HepG2 (cell line): ENCODE measurements around the gene BCL2A1. TPM values are rescaled to one million over a fixed set of nuclear protein-coding genes. Genes with fewer than 3 reads are reported as not detected.

ENCODE experiments used
- EEA1 ChIP-seq: sonication (generic); formaldehyde crosslinking; IDR thresholded peaks from 2 replicates; pipeline ENCODE4 v1.5.1; 2020; ENCODE audit warnings: mild to moderate bottlenecking, missing genetic modification reagents, borderline replicate concordance
- GABPB1 ChIP-seq: IDR thresholded peaks from 2 replicates; pipeline ENCODE4 v1.6.1; 2016; ENCODE audit warnings: mild to moderate bottlenecking, missing genetic modification reagents, moderate library complexity, missing compliant biosample characterization
- GZF1 ChIP-seq: sonication (generic); formaldehyde crosslinking; IDR thresholded peaks from 2 replicates; pipeline ENCODE4 v1.5.1; 2020; ENCODE audit warnings: mild to moderate bottlenecking, missing genetic modification reagents
- KLF15 ChIP-seq: sonication (generic); formaldehyde crosslinking; IDR thresholded peaks from 2 replicates; pipeline ENCODE4 v1.8.1; 2023; ENCODE audit warnings: borderline replicate concordance, mild to moderate bottlenecking, inconsistent platforms, missing genetic modification reagents, mixed read lengths
- KMT2A ChIP-seq: sonication (generic); formaldehyde crosslinking; IDR thresholded peaks from 2 replicates; pipeline ENCODE4 v1.4.0; 2020; ENCODE audit warnings: missing genetic modification reagents
- MAFK ChIP-seq, 2 experiments: IDR thresholded peaks in 1 of 2; conservative IDR thresholded peaks in 1 of 2; 2 replicates each; pipeline ENCODE4 v1.6.1; 2011; ENCODE audit warnings: improper control_type of control experiment in 2 of 2, low read length in 2 of 2
- MNT ChIP-seq: fragments of 450-650 bp; IDR thresholded peaks from 2 replicates; pipeline ENCODE4 v1.6.1; 2016
- NFE2L2 ChIP-seq: fragments of 150-350 bp; IDR thresholded peaks from 2 replicates; pipeline ENCODE4 v1.6.1; 2014; ENCODE audit warnings: low read length
- RFXAP ChIP-seq: sonication (generic); formaldehyde crosslinking; IDR thresholded peaks from 2 replicates; pipeline ENCODE4 v1.4.0; 2020; ENCODE audit warnings: missing genetic modification reagents, borderline replicate concordance
- SMAD1 ChIP-seq: sonication (generic); formaldehyde crosslinking; IDR thresholded peaks from 2 replicates; pipeline ENCODE4 v1.4.0; 2020; ENCODE audit warnings: missing genetic modification reagents, low read depth, mild to moderate bottlenecking, borderline replicate concordance
- SNAPC5 ChIP-seq: sonication (generic); formaldehyde crosslinking; IDR thresholded peaks from 2 replicates; pipeline ENCODE4 v1.8.1; 2023; ENCODE audit warnings: mild to moderate bottlenecking, missing genetic modification reagents, borderline replicate concordance
- SRY ChIP-seq: sonication (generic); formaldehyde crosslinking; IDR thresholded peaks from 2 replicates; pipeline ENCODE4 v1.8.0; 2022; ENCODE audit warnings: mild to moderate bottlenecking, missing genetic modification reagents
- THAP7 ChIP-seq: sonication (generic); formaldehyde crosslinking; IDR thresholded peaks from 2 replicates; pipeline ENCODE4 v1.8.1; 2023; ENCODE audit warnings: mild to moderate bottlenecking, missing genetic modification reagents
- THAP9 ChIP-seq: sonication (generic); formaldehyde crosslinking; IDR thresholded peaks from 2 replicates; pipeline ENCODE4; 2020; ENCODE audit warnings: missing genetic modification reagents, mild to moderate bottlenecking, borderline replicate concordance
- ZBTB1 ChIP-seq: sonication (generic); formaldehyde crosslinking; IDR thresholded peaks from 2 replicates; pipeline ENCODE4 v1.4.0; 2020; ENCODE audit warnings: missing genetic modification reagents, borderline replicate concordance
- ZC3H4 ChIP-seq: sonication (generic); formaldehyde crosslinking; IDR thresholded peaks from 2 replicates; pipeline ENCODE4 v1.4.0; 2020; ENCODE audit warnings: missing genetic modification reagents, borderline replicate concordance
- ZNF329 ChIP-seq: sonication (generic); formaldehyde crosslinking; IDR thresholded peaks from 2 replicates; pipeline ENCODE4 v1.9.0; 2021; ENCODE audit warnings: low read depth, mild to moderate bottlenecking, missing genetic modification reagents
- ZNF33A ChIP-seq: sonication (generic); formaldehyde crosslinking; IDR thresholded peaks from 2 replicates; pipeline ENCODE4 v1.5.1; 2020; ENCODE audit warnings: missing genetic modification reagents, mild to moderate bottlenecking, moderate library complexity, borderline replicate concordance
- ZNF562 ChIP-seq: sonication (generic); formaldehyde crosslinking; IDR thresholded peaks from 2 replicates; pipeline ENCODE4 v1.8.0; 2022; ENCODE audit warnings: missing genetic modification reagents, borderline replicate concordance
- ZNF598 ChIP-seq: sonication (generic); formaldehyde crosslinking; IDR thresholded peaks from 2 replicates; pipeline ENCODE4 v1.5.1; 2020; ENCODE audit warnings: mild to moderate bottlenecking, missing genetic modification reagents, borderline replicate concordance
- ZNF768 ChIP-seq: sonication (generic); formaldehyde crosslinking; IDR thresholded peaks from 2 replicates; pipeline ENCODE4 v1.4.0; 2020; ENCODE audit warnings: missing genetic modification reagents
- ZNF772 ChIP-seq: sonication (generic); formaldehyde crosslinking; IDR thresholded peaks from 2 replicates; pipeline ENCODE4 v1.5.0; 2020; ENCODE audit warnings: mild to moderate bottlenecking, missing genetic modification reagents
- ZNF790 ChIP-seq: sonication (generic); formaldehyde crosslinking; IDR thresholded peaks from 2 replicates; pipeline ENCODE4 v1.8.0; 2022; ENCODE audit warnings: missing genetic modification reagents, mild to moderate bottlenecking, borderline replicate concordance
- polyA plus RNA-seq, 8 experiments: library from polyadenylated mRNA; depleted of rRNA in 3 of 8; stranded (reverse) in 7 of 8; unstranded in 1 of 8; fragments of >200 nt; fragmentation: Illumina TruSeq in 4 of 8; extraction: Trizol in 4 of 8; gene quantifications; 2 replicates each; pipeline versions ENCODE4 v1.2.1 to v1.2.3, GENCODE V29; 2011 to 2016; ENCODE audit warnings: low read depth in 4 of 8, missing spikeins in 1 of 8, mixed read lengths in 1 of 8; ENCODE audit not compliant: insufficient read depth in 1 of 8
- total RNA-seq, 5 experiments: library from RNA; depleted of rRNA; stranded (reverse); fragments of >200 nt; fragmentation: Illumina TruSeq; extraction: Trizol; gene quantifications; 2 replicates each; pipeline ENCODE4 v1.2.3, GENCODE V29; 2016; ENCODE audit warnings: low read depth in 1 of 5
- TF ChIP-seq, protein P1 (sequence below): sonication (generic); formaldehyde crosslinking; IDR thresholded peaks from 2 replicates; pipeline ENCODE4 v1.4.0; 2020; ENCODE audit warnings: mild to moderate bottlenecking, missing genetic modification reagents

BCL2A1 gene
- total and polyA plus RNA-seq, 2 of the 13 experiments (the other 11 are each of a cell fraction or from before 2014, with no cell fraction given) = 0.08 to 0.31 TPM

- TF ChIP-seq MAFK (conservative IDR thresholded peaks at IDR 0.05 in 1 of 2, IDR thresholded peaks at IDR 0.05 in 1 of 2; ENCODE audit: low read length in 2 of 2) = 0 out of 4 replicates have a peak, but pooled peaks of 1 of the 2 experiments have one; percentile 0
- TF ChIP-seq ZC3H4 (CRISPR knock-in tag) = no peak
- no peak for TF ChIP-seq NFE2L2
- peak; percentile 9; the same call in 1 of the 2 replicates for TF ChIP-seq ZNF768
- no peak; the same call in 1 of the 2 replicates for TF ChIP-seq MNT
- TF ChIP-seq RFXAP (CRISPR knock-in tag) = peak; percentile 64
- TF ChIP-seq ZNF790 (CRISPR knock-in tag) = peak; percentile 76
- TF ChIP-seq ZNF329 (CRISPR knock-in tag) = no peak
- TF ChIP-seq THAP9 (CRISPR knock-in tag) = peak; percentile 47; the same call in 1 of the 2 replicates
- TF ChIP-seq SMAD1 (CRISPR knock-in tag) = no peak; the same call in 1 of the 2 replicates
- TF ChIP-seq SRY (CRISPR knock-in tag) = no peak
- TF ChIP-seq SNAPC5 (CRISPR knock-in tag) = no peak; the same call in 1 of the 2 replicates
- TF ChIP-seq EEA1 (CRISPR knock-in tag) = no peak
- no peak for TF ChIP-seq ZNF562
- TF ChIP-seq KMT2A (CRISPR knock-in tag) = peak; percentile 50; the same call in 1 of the 2 replicates
- TF ChIP-seq GABPB1 (CRISPR knock-in tag) = peak; percentile 92
- 0 out of 2 replicates have a peak, but pooled peaks have one; percentile 27 for TF ChIP-seq THAP7 (CRISPR knock-in tag)
- TF ChIP-seq KLF15 (CRISPR knock-in tag) = no peak; the same call in 1 of the 2 replicates
- TF ChIP-seq ZNF33A (CRISPR knock-in tag) = 0 out of 2 replicates have a peak, but pooled peaks have one; percentile 25
- TF ChIP-seq ZNF598 = no peak
- peak; percentile 41; the same call in 1 of the 2 replicates for TF ChIP-seq ZNF772 (CRISPR knock-in tag)
- TF ChIP-seq, protein P1, sequence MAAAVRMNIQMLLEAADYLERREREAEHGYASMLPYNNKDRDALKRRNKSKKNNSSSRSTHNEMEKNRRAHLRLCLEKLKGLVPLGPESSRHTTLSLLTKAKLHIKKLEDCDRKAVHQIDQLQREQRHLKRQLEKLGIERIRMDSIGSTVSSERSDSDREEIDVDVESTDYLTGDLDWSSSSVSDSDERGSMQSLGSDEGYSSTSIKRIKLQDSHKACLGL (CRISPR knock-in tag) = peak; percentile 17; the same call in 1 of the 2 replicates
- no peak; the same call in none of the 2 replicates for TF ChIP-seq GZF1 (CRISPR knock-in tag)
- TF ChIP-seq ZBTB1 (CRISPR knock-in tag) = no peak
Observed at GRCh38 chr15:79923515-79924169, 47.4 kb downstream of the BCL2A1 start (continued).
